H9 (cell line): ENCODE measurements around the gene PTPRN2. TPM values are rescaled to one million over a fixed set of nuclear protein-coding genes. Genes with fewer than 3 reads are reported as not detected.

Experiments
- DNase-seq: peaks from one replicate; pipeline ENCODE4 v3.0.0-alpha.2; 2017
- H2AFZ ChIP-seq: one replicate; pipeline ENCODE4 v1.6.1; 2013; ENCODE audit warnings: mild to moderate bottlenecking, low read length, control low read depth, moderate library complexity
- H2AK5ac ChIP-seq: 2 replicates; pipeline ENCODE4 v1.6.1; 2013; ENCODE audit warnings: low read length, control low read depth, mixed read lengths; ENCODE audit not compliant: insufficient read length
- H2BK120ac ChIP-seq: one replicate; pipeline ENCODE4 v1.6.1; 2013; ENCODE audit warnings: low read depth, mild to moderate bottlenecking, low read length, control low read depth, inconsistent platforms; ENCODE audit not compliant: poor library complexity, severe bottlenecking
- H2BK12ac ChIP-seq: 2 replicates; pipeline ENCODE4 v1.6.1; 2013; ENCODE audit warnings: low read length, control low read depth, mixed read lengths, low read depth; ENCODE audit not compliant: insufficient read length
- H2BK15ac ChIP-seq: 2 replicates; pipeline ENCODE4 v1.6.1; 2013; ENCODE audit warnings: low read depth, low read length, control low read depth
- H2BK20ac ChIP-seq: one replicate; pipeline ENCODE4 v1.6.1; 2013; ENCODE audit warnings: low read depth, mild to moderate bottlenecking, low read length, control low read depth, inconsistent platforms; ENCODE audit not compliant: poor library complexity, severe bottlenecking
- H2BK5ac ChIP-seq: 2 replicates; pipeline ENCODE4 v1.6.1; 2013; ENCODE audit warnings: low read length, control low read depth, mixed read lengths; ENCODE audit not compliant: insufficient read length
- H3K14ac ChIP-seq: 2 replicates; pipeline ENCODE4 v1.6.1; 2013; ENCODE audit warnings: low read length, control low read depth; ENCODE audit not compliant: insufficient read depth
- H3K18ac ChIP-seq: 2 replicates; pipeline ENCODE4 v1.6.1; 2013; ENCODE audit warnings: low read depth, mild to moderate bottlenecking, mixed read lengths, low read length, control low read depth; ENCODE audit not compliant: insufficient read length
- H3K23ac ChIP-seq: 2 replicates; pipeline ENCODE4 v1.6.1; 2013; ENCODE audit warnings: low read length, control low read depth, mixed read lengths, low read depth; ENCODE audit not compliant: insufficient read length
- H3K23me2 ChIP-seq: 2 replicates; pipeline ENCODE4 v1.6.1; 2013; ENCODE audit warnings: low read depth, mild to moderate bottlenecking, mixed read lengths, low read length, control low read depth; ENCODE audit not compliant: insufficient read length, poor library complexity, severe bottlenecking
- H3K27ac ChIP-seq: 2 replicates; pipeline ENCODE4 v1.5.1; 2013; ENCODE audit warnings: low read length, control low read depth, mixed read lengths, low read depth; ENCODE audit not compliant: insufficient read length
- H3K27me3 ChIP-seq: 2 replicates; pipeline ENCODE4 v1.6.1; 2013; ENCODE audit warnings: low read length, control low read depth, inconsistent platforms; ENCODE audit not compliant: insufficient read depth
- H3K4ac ChIP-seq: 2 replicates; pipeline ENCODE4 v1.6.1; 2013; ENCODE audit warnings: low read depth, mild to moderate bottlenecking, control low read depth, inconsistent platforms, low read length, moderate library complexity
- H3K4me1 ChIP-seq: 2 replicates; pipeline ENCODE4 v1.6.1; 2013; ENCODE audit warnings: low read length, control low read depth, inconsistent platforms; ENCODE audit not compliant: insufficient read depth
- H3K4me2 ChIP-seq: 2 replicates; pipeline ENCODE4 v1.6.1; 2013; ENCODE audit warnings: low read length, control low read depth, mixed read lengths; ENCODE audit not compliant: insufficient read length, insufficient read depth
- H3K56ac ChIP-seq: 2 replicates; pipeline ENCODE4 v1.6.1; 2013; ENCODE audit warnings: low read depth, mild to moderate bottlenecking, mixed read lengths, low read length, control low read depth; ENCODE audit not compliant: insufficient read length
- H3K79me1 ChIP-seq: 2 replicates; pipeline ENCODE4 v1.6.1; 2013; ENCODE audit warnings: low read depth, mild to moderate bottlenecking, moderate library complexity, low read length, control low read depth, inconsistent platforms; ENCODE audit not compliant: insufficient read depth, poor library complexity, severe bottlenecking
- H3K79me2 ChIP-seq: 2 replicates; pipeline ENCODE4 v1.6.1; 2013; ENCODE audit warnings: low read length, control low read depth, inconsistent platforms; ENCODE audit not compliant: insufficient read depth
- H3K9ac ChIP-seq: 2 replicates; pipeline ENCODE4 v1.6.1; 2013; ENCODE audit warnings: low read length, control low read depth, mixed read lengths; ENCODE audit not compliant: insufficient read length; ENCODE audit errors: extremely low read depth
- H3K9me3 ChIP-seq: one replicate; pipeline ENCODE4 v1.6.1; 2013; ENCODE audit warnings: low read depth, low read length, inconsistent platforms; ENCODE audit not compliant: control insufficient read depth
- H3T11ph ChIP-seq: one replicate; pipeline ENCODE4 v1.6.1; 2013; ENCODE audit warnings: mild to moderate bottlenecking, low read length, control low read depth, inconsistent platforms
- H4K20me1 ChIP-seq: one replicate; pipeline ENCODE4 v1.6.1; 2013; ENCODE audit not compliant: control insufficient read depth, insufficient read length, insufficient read depth
- H4K5ac ChIP-seq: 2 replicates; pipeline ENCODE4 v1.6.1; 2013; ENCODE audit warnings: low read depth, mild to moderate bottlenecking, mixed read lengths, low read length, control low read depth; ENCODE audit not compliant: insufficient read length
- H4K8ac ChIP-seq: replicated peaks from 2 replicates; pipeline ENCODE4 v1.6.1; 2013; ENCODE audit warnings: low read length, control low read depth, mixed read lengths, low read depth; ENCODE audit not compliant: insufficient read length
- H4K91ac ChIP-seq: 2 replicates; pipeline ENCODE4 v1.6.1; 2013; ENCODE audit warnings: low read depth, mild to moderate bottlenecking, moderate library complexity, mixed read lengths, low read length, control low read depth; ENCODE audit not compliant: insufficient read length
- H3K27ac Mint-ChIP-seq, 3 experiments: 2 replicates in 2 of 3; 3 replicates in 1 of 3; pipeline ENCODE4 v1.8.0; 2020 to 2021; ENCODE audit warnings: mixed read lengths in 3 of 3, mild to moderate bottlenecking in 1 of 3, moderate library complexity in 1 of 3
- H3K27me3 Mint-ChIP-seq: 2 replicates; pipeline ENCODE4 v1.8.0; 2021; ENCODE audit warnings: low read depth, mild to moderate bottlenecking, moderate library complexity, mixed read lengths
- H3K36me3 Mint-ChIP-seq, 3 experiments: 2 replicates in 2 of 3; 3 replicates in 1 of 3; pipeline ENCODE4 v1.8.0; 2020 to 2021; ENCODE audit warnings: low read depth in 3 of 3, mixed read lengths in 3 of 3; ENCODE audit not compliant: insufficient read depth in 1 of 3
- H3K4me1 Mint-ChIP-seq, 2 experiments: 2 replicates each; pipeline ENCODE4 v1.8.0; 2020; ENCODE audit warnings: mixed read lengths in 2 of 2
- H3K4me3 Mint-ChIP-seq, 2 experiments: 2 replicates in 1 of 2; 3 replicates in 1 of 2; pipeline ENCODE4 v1.8.0; 2020 to 2021; ENCODE audit warnings: mild to moderate bottlenecking in 2 of 2, mixed read lengths in 2 of 2, moderate library complexity in 1 of 2
- H3K9me3 Mint-ChIP-seq, 2 experiments: 2 replicates in 1 of 2; 3 replicates in 1 of 2; pipeline ENCODE4 v1.8.0; 2020; ENCODE audit warnings: mild to moderate bottlenecking in 2 of 2, mixed read lengths in 2 of 2, moderate library complexity in 1 of 2
- CTCF ChIP-seq: fragments of 200-600 bp; sonication (generic); conservative IDR thresholded peaks from 3 replicates; pipeline ENCODE4 v1.8.0; 2021; ENCODE audit warnings: antibody characterized with exemption, mild to moderate bottlenecking
- WGBS: extraction: QIAGEN DNeasy Blood & Tissue Kit; methylation state at CpG from one replicate; pipeline ENCODE4 v1.1.7; 2013; ENCODE audit warnings: missing lambda C conversion rate, low lambda C conversion rate, mixed read lengths; ENCODE audit not compliant: insufficient read length; ENCODE audit errors: extremely low coverage; 5-methylcytosine and 5-hydroxymethylcytosine counted together
- total RNA-seq: library from RNA; stranded (reverse); gene quantifications from 2 replicates; pipeline ENCODE4 v1.2.1, GENCODE V29; 2021

Gene PTPRN2
- total RNA-seq, 1 experiment from 2014 or later: 5.2 TPM

DNA sequence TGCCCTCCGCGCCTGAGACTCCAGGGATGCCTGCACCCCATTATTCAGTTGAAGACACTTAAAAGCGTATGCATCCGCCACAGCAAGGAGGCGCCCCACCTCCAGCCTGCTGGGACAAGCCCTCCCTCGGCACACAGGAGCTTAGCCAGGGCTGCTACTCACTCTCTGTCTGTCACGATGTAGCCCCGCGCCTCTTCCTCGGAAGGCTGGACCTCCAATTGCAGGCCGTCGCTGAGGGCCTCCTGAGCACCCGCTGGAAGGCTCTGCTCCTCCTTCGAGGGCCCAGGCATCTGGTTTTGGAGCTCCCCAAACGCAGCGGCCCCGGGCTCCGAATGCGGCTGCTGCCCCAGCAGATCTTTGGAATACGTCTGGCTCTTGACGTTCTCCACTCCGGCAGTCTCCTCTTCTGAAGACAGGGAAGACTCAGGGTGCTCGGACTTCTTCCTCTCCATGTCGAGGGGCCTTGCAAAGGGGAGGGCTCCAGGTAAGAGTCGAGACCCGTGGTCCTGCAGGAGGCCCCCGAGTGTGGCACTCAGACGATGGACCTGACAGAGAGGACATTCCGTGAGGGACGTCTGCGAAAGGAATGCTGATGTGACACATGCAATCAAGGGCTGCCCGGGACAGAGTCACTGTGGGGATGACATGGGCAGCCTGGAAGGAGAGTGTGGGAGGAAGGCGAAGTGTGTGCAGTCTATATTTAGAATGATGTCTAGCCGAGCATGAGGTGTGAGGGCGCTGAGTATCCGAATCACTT, 453.9 kb downstream of the PTPRN2 start:
- H3K4me1 ChIP-seq: no peaks in the 10 kb centered on the region

More for the DNA sequence above, 453.9 kb downstream of the PTPRN2 start:
- Histone ChIP-seq H3K79me1 (no peaks in the 10 kb centered on the region), H3K79me2 (no peaks in the 10 kb centered on the region), H2AK5ac (no peak overlapping the region), H4K91ac (no peak overlapping the region), H3K23ac (no peak overlapping the region), H3K14ac (no peak overlapping the region), H3K27ac (no peak overlapping the region), H4K5ac (no peak overlapping the region), H2BK5ac (no peak overlapping the region), H3K56ac (no peak overlapping the region), H2BK12ac (no peak overlapping the region), H2BK120ac (no peak overlapping the region), H3K4ac (no peak overlapping the region), H3K9ac (no peak overlapping the region), H3K27me3 (no peaks in the 10 kb centered on the region), H2AFZ (no peak overlapping the region), H2BK20ac (no peak overlapping the region), H3K23me2 (no peaks in the 10 kb centered on the region), H3T11ph (no peak overlapping the region), H4K8ac (no peak overlapping the region), H2BK15ac (no peak overlapping the region), H3K4me2 (no peak overlapping the region), H4K20me1 (no peaks in the 10 kb centered on the region), H3K9me3 (no peaks in the 10 kb centered on the region), H3K18ac (no peak overlapping the region)
- Mint-ChIP-seq H3K36me3 (no peaks in the 10 kb centered on the region), H3K27me3 (no peaks in the 10 kb centered on the region), H3K27ac (no peak overlapping the region; a peak in 1 of 7 replicates), H3K4me1 (no peaks in the 10 kb centered on the region), H3K4me3 (no peak overlapping the region), H3K9me3 (no peaks in the 10 kb centered on the region)
- peak; percentile 64 for DNase-seq
- WGBS: no CpG with 5 or more reads among the region's 36 CpGs
- peak; percentile 48 for TF ChIP-seq CTCF
